Bronchial epithelial cell (primary cell): ENCODE results near the gene EIF2AK3. TPM values are rescaled to one million over a fixed set of nuclear protein-coding genes. Genes with fewer than 3 reads are reported as not detected.

ENCODE experiments used
- DNase-seq: peaks from one replicate; pipeline ENCODE4 v3.0.0-alpha.2; 2010; ENCODE audit warnings: low read depth
- FAIRE-seq: peaks from 2 replicates; lab custom pipeline; 2011; peaks lifted over from hg19 to GRCh38; lab: Jason Lieb, UNC
- H3K27me3 ChIP-seq: 2 replicates; pipeline ENCODE4 v1.5.1; 2011; ENCODE audit warnings: low read length; ENCODE audit not compliant: control insufficient read depth, insufficient read depth
- H3K36me3 ChIP-seq: 2 replicates; pipeline ENCODE4 v1.5.1; 2011; ENCODE audit warnings: low read length; ENCODE audit not compliant: control insufficient read depth, insufficient read depth
- H3K4me3 ChIP-seq: 2 replicates; pipeline ENCODE4 v1.5.1; 2011; ENCODE audit warnings: mild to moderate bottlenecking, low read depth, low read length, control low read depth
- CTCF ChIP-seq: IDR thresholded peaks from 2 replicates; pipeline ENCODE4 v1.5.1; 2011; ENCODE audit warnings: mild to moderate bottlenecking, moderate library complexity, low read length, control low read depth, inconsistent platforms; ENCODE audit not compliant: insufficient read depth, severe bottlenecking
- total RNA-seq: library from RNA; depleted of rRNA; stranded (reverse); fragments of >200 nt; gene quantifications from 2 replicates; pipeline ENCODE4 v1.2.1, GENCODE V29; 2014

Gene EIF2AK3
- total RNA-seq, 1 donor from 2014 or later: 29.7 TPM

GRCh38 chr2:88568179-88568578 is 59.1 kb downstream of the EIF2AK3 start:
- H3K36me3 ChIP-seq: peaks cover 9% of the 10 kb centered on the region
- H3K27me3 ChIP-seq: no peaks in the 10 kb centered on the region
- DNase-seq: no peak
- H3K4me3 ChIP-seq: no peak overlapping the region
- no peak for FAIRE-seq
- no peak for TF ChIP-seq CTCF

DNA sequence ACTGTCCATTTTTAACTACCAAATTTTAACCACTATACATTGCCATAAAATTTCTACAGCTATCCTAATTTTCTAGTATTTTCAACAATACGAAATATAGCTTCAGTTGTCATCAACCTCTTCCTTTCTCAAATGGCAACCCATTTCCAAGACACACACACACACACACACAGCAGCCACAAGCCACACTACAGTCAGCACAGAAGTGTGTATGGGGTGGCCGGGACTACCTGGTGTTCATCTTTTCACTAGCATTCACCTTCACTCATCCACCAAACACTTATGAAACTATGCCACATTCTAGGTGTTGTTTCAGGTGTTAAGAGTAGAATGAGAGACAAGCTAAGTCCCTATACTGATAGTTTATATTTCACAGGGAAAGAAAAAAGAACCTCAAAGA is 62.9 kb downstream of the EIF2AK3 start:
- no peaks in the 10 kb centered on the region for H3K27me3 ChIP-seq
- no peak for TF ChIP-seq CTCF
- H3K4me3 ChIP-seq: no peak overlapping the region
- DNase-seq: no peak
- FAIRE-seq: peak; percentile 50
- H3K36me3 ChIP-seq: peaks cover 4% of the 10 kb centered on the region

GRCh38 chr2:88563129-88563528 is 64.1 kb downstream of the EIF2AK3 start:
- H3K4me3 ChIP-seq: no peak overlapping the region
- H3K36me3 ChIP-seq: peaks cover 2% of the 10 kb centered on the region
- FAIRE-seq: no peak
- no peak for DNase-seq
- H3K27me3 ChIP-seq: no peaks in the 10 kb centered on the region
- no peak for TF ChIP-seq CTCF

GRCh38 chr2:88561646-88562388 is 65.4 kb downstream of the EIF2AK3 start:
- peaks cover 4% of the 10 kb centered on the region for H3K36me3 ChIP-seq
- no peak for TF ChIP-seq CTCF
- FAIRE-seq: no peak

DNA sequence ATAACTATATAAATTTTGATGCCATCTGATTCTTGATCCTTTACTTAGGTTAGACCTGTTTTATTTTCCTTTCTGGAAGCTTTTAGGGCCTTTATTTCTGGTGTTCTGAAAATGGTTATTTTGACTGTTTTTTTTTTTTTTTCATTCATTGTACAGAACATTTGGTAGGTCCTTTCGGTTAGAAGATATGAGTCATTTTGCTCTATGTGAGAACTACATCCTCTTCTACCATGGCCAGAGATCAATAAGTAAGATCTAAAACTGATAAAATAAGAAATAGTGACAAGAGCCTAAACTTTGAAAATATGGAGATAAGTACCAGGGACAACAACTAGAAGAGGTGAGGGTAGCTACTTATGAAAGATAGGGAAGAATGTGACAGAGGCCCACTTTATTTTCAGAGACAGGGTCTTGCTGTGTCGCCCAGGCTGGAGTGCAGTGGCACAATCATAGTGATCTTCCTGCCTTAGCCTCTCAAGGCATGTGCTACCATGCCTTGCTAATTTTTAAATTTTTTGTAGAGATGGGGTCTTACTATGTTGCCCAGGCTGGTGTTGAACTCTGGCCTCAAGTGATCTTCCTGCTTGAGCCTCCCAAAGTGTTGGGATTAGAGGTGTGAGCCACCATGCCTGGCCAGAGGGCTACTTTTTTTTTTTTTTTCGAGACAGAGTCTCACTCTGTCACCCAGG is 66.5 kb downstream of the EIF2AK3 start:
- no peak overlapping the region for H3K4me3 ChIP-seq
- FAIRE-seq (no peak), DNase-seq (no peak)
- no peak for TF ChIP-seq CTCF
- no peaks in the 10 kb centered on the region for H3K27me3 ChIP-seq
- H3K36me3 ChIP-seq: peaks cover 4% of the 10 kb centered on the region

More at GRCh38 chr2:88561646-88562388, 65.4 kb downstream of the EIF2AK3 start:
- H3K27me3 ChIP-seq: no peaks in the 10 kb centered on the region
- no peak for DNase-seq
- H3K4me3 ChIP-seq: no peak overlapping the region
